Endothelial cell of umbilical vein (primary cell): ENCODE data around the gene MROH8. TPM values are rescaled to one million over a fixed set of nuclear protein-coding genes. Genes with fewer than 3 reads are reported as not detected.
A peak's percentile ranks its signal among the peaks of the same experiment; 100 is the strongest.

Source experiments
- BruUV-seq: library from RNA; stranded (reverse); fragments of 400-500 nt; replicated peaks from 2 replicates; lab custom pipeline; 2021; lab: Mats Ljungman, UMichigan
- CTCF ChIA-PET: fragments of 300-600, 350-600 bp; sonication (Branson Sonifier 250); formaldehyde crosslinking; loops from one replicate; lab custom pipeline; 2021; ENCODE audit warnings: antibody characterized with exemption, inconsistent platforms; lab: Charles Lee
- POLR2A ChIA-PET: fragments of 300-600, 350-600 bp; sonication (Branson Sonifier 250); formaldehyde crosslinking; loops from one replicate; lab custom pipeline; 2021; ENCODE audit warnings: antibody characterized with exemption, inconsistent platforms; lab: Charles Lee
- DNase-seq: peaks from one replicate; pipeline ENCODE4 v3.0.0-alpha.2; 2011; ENCODE audit warnings: low read depth, low spot score
- FAIRE-seq: peaks from 2 replicates; lab custom pipeline; 2011; peaks lifted over from hg19 to GRCh38; lab: Jason Lieb, UNC
- H2AFZ ChIP-seq: 2 replicates; pipeline ENCODE4 v1.6.0; 2012; ENCODE audit warnings: low read depth, low read length, control low read depth, inconsistent platforms
- H3K27ac ChIP-seq: 2 replicates; pipeline ENCODE4 v1.5.1; 2011; ENCODE audit warnings: low read depth, mild to moderate bottlenecking, control low read depth, low read length, moderate library complexity; ENCODE audit not compliant: insufficient read depth
- H3K27me3 ChIP-seq, 2 experiments: 2 replicates each; pipeline versions ENCODE4 v1.6.0 to v1.6.1; 2011; ENCODE audit warnings: low read length in 2 of 2, mixed read lengths in 1 of 2; ENCODE audit not compliant: control insufficient read depth in 2 of 2, insufficient read depth in 2 of 2
- H3K36me3 ChIP-seq, 2 experiments: 2 replicates in 1 of 2; 3 replicates in 1 of 2; pipeline ENCODE4 v1.5.1; 2011; ENCODE audit warnings: low read length in 2 of 2, mild to moderate bottlenecking in 1 of 2, moderate library complexity in 1 of 2; ENCODE audit not compliant: control insufficient read depth in 2 of 2, insufficient read depth in 2 of 2; ENCODE audit errors: extremely low read depth in 1 of 2
- H3K4me1 ChIP-seq: 3 replicates; pipeline ENCODE4 v1.5.1; 2011; ENCODE audit warnings: mild to moderate bottlenecking, low read length; ENCODE audit not compliant: control insufficient read depth, insufficient read depth; ENCODE audit errors: extremely low read depth
- H3K4me2 ChIP-seq: 2 replicates; pipeline ENCODE4 v1.6.1; 2011; ENCODE audit warnings: low read length, control low read depth, mixed read lengths; ENCODE audit not compliant: insufficient read depth
- H3K4me3 ChIP-seq, 3 experiments: fragments of 200-600 bp in 1 of 3; sonication (generic), shearing (Covaris generic) in 1 of 3; replicated peaks in 1 of 3; 2 replicates each; pipeline ENCODE4 v1.5.1; 2011 to 2016; ENCODE audit warnings: control low read depth in 3 of 3, low read length in 3 of 3, mild to moderate bottlenecking in 2 of 3, inconsistent platforms in 1 of 3, low read depth in 1 of 3, moderate library complexity in 1 of 3; ENCODE audit not compliant: insufficient read depth in 1 of 3
- H3K79me2 ChIP-seq: 2 replicates; pipeline ENCODE4 v1.6.0; 2012; ENCODE audit warnings: low read length, inconsistent platforms; ENCODE audit not compliant: control insufficient read depth, insufficient read depth
- H3K9ac ChIP-seq: replicated peaks from 2 replicates; pipeline ENCODE3; 2011; ENCODE audit warnings: low read length, control low read depth; ENCODE audit not compliant: insufficient read depth; ENCODE audit errors: extremely low read depth
- H3K9me1 ChIP-seq: replicated peaks from 3 replicates; pipeline ENCODE4 v1.6.0; 2011; ENCODE audit warnings: mild to moderate bottlenecking, low read length; ENCODE audit not compliant: control insufficient read depth, insufficient read depth; ENCODE audit errors: extremely low read depth
- H3K9me3 ChIP-seq: replicated peaks from 2 replicates; pipeline ENCODE4 v1.5.1; 2012; ENCODE audit warnings: low read length, inconsistent platforms; ENCODE audit not compliant: control insufficient read depth, insufficient read depth
- H4K20me1 ChIP-seq: replicated peaks from 2 replicates; pipeline ENCODE3; 2011; ENCODE audit warnings: mild to moderate bottlenecking, low read length; ENCODE audit not compliant: control insufficient read depth, insufficient read depth; ENCODE audit errors: extremely low read depth
- EZH2 ChIP-seq: IDR thresholded peaks from 2 replicates; pipeline ENCODE4 v1.6.1; 2012; ENCODE audit warnings: borderline replicate concordance, low read depth, mild to moderate bottlenecking, moderate library complexity, low read length, inconsistent platforms; ENCODE audit not compliant: severe bottlenecking
- FOS ChIP-seq: IDR thresholded peaks from 2 replicates; pipeline ENCODE4 v1.6.1; 2011; ENCODE audit warnings: mild to moderate bottlenecking, low read length, moderate library complexity, borderline replicate concordance; ENCODE audit not compliant: insufficient read depth
- GATA2 ChIP-seq: IDR thresholded peaks from 2 replicates; pipeline ENCODE4 v1.7.0; 2011; ENCODE audit warnings: low read depth, mild to moderate bottlenecking, moderate library complexity, mixed read lengths, low read length; ENCODE audit not compliant: insufficient read length, insufficient read depth
- JUN ChIP-seq: IDR thresholded peaks from 2 replicates; pipeline ENCODE4 v1.6.1; 2011; ENCODE audit warnings: borderline replicate concordance, low read depth; ENCODE audit not compliant: insufficient read length, insufficient read depth
- MYC ChIP-seq: IDR thresholded peaks from one replicate; pipeline ENCODE4 v1.6.1; 2011; ENCODE audit warnings: mild to moderate bottlenecking, low read depth, low read length
- POLR2A ChIP-seq: IDR thresholded peaks from 2 replicates; pipeline ENCODE4 v1.6.1; 2012; ENCODE audit warnings: low read depth, mild to moderate bottlenecking, control low read depth, low read length
- POLR2AphosphoS5 ChIP-seq: IDR thresholded peaks from 2 replicates; pipeline ENCODE4 v1.6.1; 2012; ENCODE audit warnings: low read depth, mild to moderate bottlenecking, control low read depth, low read length, moderate library complexity; ENCODE audit not compliant: insufficient read depth
- dilution Hi-C: fragments of 300-500 bp; cut with MboI; formaldehyde crosslinking; loops from one replicate; pipeline ENCODE4 v1.15.0; 2019; ENCODE audit warnings: low sequenced_read_pairs; ENCODE audit not compliant: extremely low pct_ligation_motif_present
- intact Hi-C: fragments of 100-400 bp; cut with micrococcal nuclease; formaldehyde crosslinking; loops from one replicate; pipeline ENCODE4 v1.10.0; 2022
- polyA plus RNA-seq, 4 experiments: library from polyadenylated mRNA; depleted of rRNA in 3 of 4; stranded (reverse) in 3 of 4; unstranded in 1 of 4; fragments of >200 nt; gene quantifications; 2 replicates each; pipeline versions ENCODE4 v1.2.1 to v1.2.3, GENCODE V29; 2011 to 2012; ENCODE audit warnings: missing spikeins in 1 of 4
- total RNA-seq: library from RNA; stranded (reverse); gene quantifications from 2 replicates; pipeline ENCODE4 v1.2.3, GENCODE V29; 2021
- TF ChIP-seq, protein P1 (sequence below), 2 donors: IDR thresholded peaks; 1 replicate in 1 of 2; 2 replicates in 1 of 2; pipeline ENCODE4 v1.5.1; 2011; ENCODE audit warnings: low read length in 2 of 2, mild to moderate bottlenecking in 2 of 2, moderate library complexity in 2 of 2, control low read depth in 1 of 2, inconsistent platforms in 1 of 2, low read depth in 1 of 2; ENCODE audit not compliant: insufficient read depth in 1 of 2; ENCODE audit errors: extremely low read depth in 1 of 2
- TF ChIP-seq, protein P2 (sequence below): IDR thresholded peaks from 2 replicates; pipeline ENCODE4 v1.6.1; 2011; ENCODE audit not compliant: insufficient read depth, insufficient read length

The MROH8 gene
- total and polyA plus RNA-seq, 2 donors (not counting 3 experiments of a cell fraction or from before 2014, with no cell fraction given): 1.3 to 1.5 TPM

DNA sequence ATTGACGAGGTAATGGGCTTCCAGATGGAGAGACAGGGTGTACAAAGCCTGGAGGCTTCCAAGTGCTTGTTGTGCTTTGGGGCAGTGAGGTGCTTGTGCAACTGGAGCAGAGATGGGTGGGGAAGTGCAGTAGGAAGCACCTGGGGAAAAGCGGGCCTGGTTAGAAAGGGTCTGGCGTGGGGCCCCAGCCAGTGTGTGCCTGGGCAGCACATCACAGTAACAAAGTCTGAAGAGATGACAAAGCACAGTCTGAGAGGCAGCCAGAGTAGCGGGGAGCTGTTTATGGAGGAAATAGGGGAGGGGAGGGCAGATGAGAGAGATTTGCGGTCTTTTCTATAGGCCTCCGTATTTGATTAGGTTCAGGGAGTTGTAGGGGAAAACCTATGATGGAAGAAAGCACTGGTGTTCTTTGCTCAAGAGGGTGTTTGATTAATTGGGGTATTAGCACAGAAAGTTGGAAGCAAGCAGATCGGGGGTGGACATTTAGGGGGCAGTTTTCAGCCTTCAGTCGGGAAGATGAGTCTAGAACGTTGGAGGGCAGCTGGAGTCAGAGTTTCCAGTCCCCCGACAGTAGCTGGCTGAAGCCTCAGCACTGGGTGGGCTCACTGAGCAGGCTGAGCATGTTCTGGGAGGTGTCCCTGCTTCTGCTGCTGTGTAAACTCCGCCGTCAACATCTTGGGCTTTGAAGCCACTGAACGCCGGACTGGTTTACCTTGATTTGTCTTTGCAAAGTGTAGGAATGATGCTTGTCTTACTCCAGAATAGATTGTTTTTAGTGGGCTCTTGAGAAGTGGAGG is 15.5 kb upstream of the MROH8 start:
- FAIRE-seq: peak; percentile 28
- TF ChIP-seq JUN (no peak), EZH2 (no peak), FOS (no peak), POLR2AphosphoS5 (no peak), MYC (no peak), POLR2A (no peak), GATA2 (no peak)
- TF ChIP-seq, protein P1, sequence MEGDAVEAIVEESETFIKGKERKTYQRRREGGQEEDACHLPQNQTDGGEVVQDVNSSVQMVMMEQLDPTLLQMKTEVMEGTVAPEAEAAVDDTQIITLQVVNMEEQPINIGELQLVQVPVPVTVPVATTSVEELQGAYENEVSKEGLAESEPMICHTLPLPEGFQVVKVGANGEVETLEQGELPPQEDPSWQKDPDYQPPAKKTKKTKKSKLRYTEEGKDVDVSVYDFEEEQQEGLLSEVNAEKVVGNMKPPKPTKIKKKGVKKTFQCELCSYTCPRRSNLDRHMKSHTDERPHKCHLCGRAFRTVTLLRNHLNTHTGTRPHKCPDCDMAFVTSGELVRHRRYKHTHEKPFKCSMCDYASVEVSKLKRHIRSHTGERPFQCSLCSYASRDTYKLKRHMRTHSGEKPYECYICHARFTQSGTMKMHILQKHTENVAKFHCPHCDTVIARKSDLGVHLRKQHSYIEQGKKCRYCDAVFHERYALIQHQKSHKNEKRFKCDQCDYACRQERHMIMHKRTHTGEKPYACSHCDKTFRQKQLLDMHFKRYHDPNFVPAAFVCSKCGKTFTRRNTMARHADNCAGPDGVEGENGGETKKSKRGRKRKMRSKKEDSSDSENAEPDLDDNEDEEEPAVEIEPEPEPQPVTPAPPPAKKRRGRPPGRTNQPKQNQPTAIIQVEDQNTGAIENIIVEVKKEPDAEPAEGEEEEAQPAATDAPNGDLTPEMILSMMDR (IDR thresholded peaks at IDR 0.05; ENCODE audit: extremely low read depth in 1 of 2, insufficient read depth in 1 of 2, low read depth in 1 of 2, low read length in 2 of 2): no peak
- TF ChIP-seq, protein P2, sequence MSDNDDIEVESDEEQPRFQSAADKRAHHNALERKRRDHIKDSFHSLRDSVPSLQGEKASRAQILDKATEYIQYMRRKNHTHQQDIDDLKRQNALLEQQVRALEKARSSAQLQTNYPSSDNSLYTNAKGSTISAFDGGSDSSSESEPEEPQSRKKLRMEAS: no peak
- intact Hi-C loops (loop anchor here (1.0 kb wide), 1 partner anchor 339 kb away; no protein-coding TSS in a partner anchor), dilution Hi-C loops (no loop called here)
- DNase-seq: peak; percentile 68
- Histone ChIP-seq H3K4me1 (no peaks in the 10 kb centered on the region), H3K9me3 (no peaks in the 10 kb centered on the region), H3K36me3 (peaks cover 14% of the 10 kb centered on the region in 2 experiments), H3K4me3 (no peak overlapping the region), H3K27ac (no peak overlapping the region), H2AFZ (no peak overlapping the region), H4K20me1 (no peaks in the 10 kb centered on the region), H3K79me2 (peaks cover 86% of the 10 kb centered on the region), H3K4me2 (no peak overlapping the region), H3K9me1 (no peaks in the 10 kb centered on the region), H3K27me3 (no peaks in the 10 kb centered on the region), H3K9ac (no peak overlapping the region)
- ChIA-PET POLR2A (interaction anchor here (0.6 to 1.9 kb wide), 2 partner anchors 16 to 36 kb away, joined by 3 to 7 read pairs; partner anchors contain the start of genes MROH8 and RPN2), CTCF (interaction anchor here (0.7 to 4.0 kb wide), 34 partner anchors 8 to 1214 kb away, joined by 3 to 54 read pairs (median 7); partner anchors contain the start of genes BLCAP, MROH8, RBL1 and RPN2)
- BruUV-seq: no TSS peak
